GM12864 (cell line): Measurements from ENCODE around the gene CDKAL1.
"Not testable (repeated sequence)": the region's sequence is repeated elsewhere in the genome, so short reads cannot be mapped to it uniquely, and the experiment has no call there.

Experiments used
- DNase-seq: peaks from one replicate; pipeline ENCODE4 v3.0.0-alpha.2; 2011; ENCODE audit warnings: low read depth
- H3K4me3 ChIP-seq: 2 replicates; pipeline ENCODE4 v1.5.1; 2011; ENCODE audit warnings: mild to moderate bottlenecking, low read depth, low read length, control low read depth
- TF ChIP-seq, protein P1 (sequence below): IDR thresholded peaks from 2 replicates; pipeline ENCODE4 v1.5.1; 2011; ENCODE audit warnings: low read depth, mild to moderate bottlenecking, moderate library complexity, low read length, control low read depth, inconsistent platforms; ENCODE audit errors: missing control alignments

The CDKAL1 gene

DNA sequence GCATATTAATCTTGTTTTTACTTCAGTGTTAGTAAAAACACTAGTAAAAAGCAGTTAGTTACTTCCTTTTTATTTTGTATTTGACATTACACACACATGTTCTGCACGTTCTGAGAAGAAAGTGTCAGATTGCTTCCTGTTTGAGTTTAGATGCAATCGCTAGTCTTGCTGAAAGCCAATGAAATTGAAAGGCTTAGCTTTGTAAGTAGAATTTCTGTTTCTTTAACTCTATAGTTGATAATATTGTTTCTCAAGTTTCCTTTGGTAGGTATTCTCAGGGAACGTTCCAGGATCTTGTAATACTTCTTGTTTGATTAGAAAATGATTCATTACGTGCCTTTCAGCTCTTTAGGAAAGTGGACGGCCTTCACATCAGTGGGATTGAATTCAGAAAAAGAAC lies 55.0 kb downstream of the CDKAL1 start:
- H3K4me3 ChIP-seq: no peak overlapping the region
- no peak for DNase-seq
- TF ChIP-seq, protein P1, sequence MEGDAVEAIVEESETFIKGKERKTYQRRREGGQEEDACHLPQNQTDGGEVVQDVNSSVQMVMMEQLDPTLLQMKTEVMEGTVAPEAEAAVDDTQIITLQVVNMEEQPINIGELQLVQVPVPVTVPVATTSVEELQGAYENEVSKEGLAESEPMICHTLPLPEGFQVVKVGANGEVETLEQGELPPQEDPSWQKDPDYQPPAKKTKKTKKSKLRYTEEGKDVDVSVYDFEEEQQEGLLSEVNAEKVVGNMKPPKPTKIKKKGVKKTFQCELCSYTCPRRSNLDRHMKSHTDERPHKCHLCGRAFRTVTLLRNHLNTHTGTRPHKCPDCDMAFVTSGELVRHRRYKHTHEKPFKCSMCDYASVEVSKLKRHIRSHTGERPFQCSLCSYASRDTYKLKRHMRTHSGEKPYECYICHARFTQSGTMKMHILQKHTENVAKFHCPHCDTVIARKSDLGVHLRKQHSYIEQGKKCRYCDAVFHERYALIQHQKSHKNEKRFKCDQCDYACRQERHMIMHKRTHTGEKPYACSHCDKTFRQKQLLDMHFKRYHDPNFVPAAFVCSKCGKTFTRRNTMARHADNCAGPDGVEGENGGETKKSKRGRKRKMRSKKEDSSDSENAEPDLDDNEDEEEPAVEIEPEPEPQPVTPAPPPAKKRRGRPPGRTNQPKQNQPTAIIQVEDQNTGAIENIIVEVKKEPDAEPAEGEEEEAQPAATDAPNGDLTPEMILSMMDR: no peak

DNA sequence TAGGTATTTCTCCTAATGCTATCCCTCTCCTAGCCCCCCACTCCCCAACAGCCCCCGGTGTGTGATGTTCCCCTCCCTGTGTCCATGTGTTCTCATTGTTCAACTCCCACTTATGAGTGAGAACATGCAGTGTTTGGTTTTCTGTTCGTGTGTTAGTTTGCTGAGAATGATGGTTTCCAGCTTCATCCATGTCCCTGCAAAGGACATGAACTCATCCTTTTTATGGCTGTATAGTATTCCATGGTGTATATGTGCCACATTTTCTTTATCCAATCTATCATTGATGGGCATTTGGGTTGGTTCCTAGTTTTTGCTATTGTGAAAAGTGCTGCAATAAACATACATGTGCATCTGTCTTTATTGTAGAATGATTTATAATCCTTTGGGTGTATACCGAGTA lies 56.2 kb downstream of the CDKAL1 start:
- DNase-seq, H3K4me3 ChIP-seq: not testable (repeated sequence)

DNA sequence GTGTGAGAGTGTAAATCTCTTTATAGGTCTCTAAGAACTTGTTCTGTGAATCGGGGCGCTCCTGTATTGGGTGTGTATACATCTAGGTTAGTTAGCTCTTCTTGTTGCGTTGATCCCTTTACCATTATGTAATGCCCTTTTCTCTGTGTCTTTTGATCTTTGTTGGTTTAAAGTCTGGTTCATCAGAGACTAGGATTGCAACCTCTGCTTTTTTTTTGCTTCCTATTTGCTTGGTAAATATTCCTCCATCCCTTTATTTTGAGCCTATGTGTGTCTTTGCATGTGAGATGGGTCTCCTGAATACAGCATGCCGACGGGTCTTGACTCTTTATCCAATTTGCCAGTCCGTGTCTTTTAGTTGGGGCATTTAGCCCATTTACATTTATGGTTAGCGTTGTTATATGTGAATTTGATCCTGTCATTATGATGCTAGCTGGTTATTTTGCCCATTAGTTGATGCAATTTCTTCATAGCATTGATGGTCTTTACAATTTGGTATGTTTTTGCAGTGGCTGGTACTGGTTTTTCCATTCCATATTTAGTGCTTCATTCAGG lies 60.1 kb downstream of the CDKAL1 start:
- H3K4me3 ChIP-seq, DNase-seq: not testable (repeated sequence)

DNA sequence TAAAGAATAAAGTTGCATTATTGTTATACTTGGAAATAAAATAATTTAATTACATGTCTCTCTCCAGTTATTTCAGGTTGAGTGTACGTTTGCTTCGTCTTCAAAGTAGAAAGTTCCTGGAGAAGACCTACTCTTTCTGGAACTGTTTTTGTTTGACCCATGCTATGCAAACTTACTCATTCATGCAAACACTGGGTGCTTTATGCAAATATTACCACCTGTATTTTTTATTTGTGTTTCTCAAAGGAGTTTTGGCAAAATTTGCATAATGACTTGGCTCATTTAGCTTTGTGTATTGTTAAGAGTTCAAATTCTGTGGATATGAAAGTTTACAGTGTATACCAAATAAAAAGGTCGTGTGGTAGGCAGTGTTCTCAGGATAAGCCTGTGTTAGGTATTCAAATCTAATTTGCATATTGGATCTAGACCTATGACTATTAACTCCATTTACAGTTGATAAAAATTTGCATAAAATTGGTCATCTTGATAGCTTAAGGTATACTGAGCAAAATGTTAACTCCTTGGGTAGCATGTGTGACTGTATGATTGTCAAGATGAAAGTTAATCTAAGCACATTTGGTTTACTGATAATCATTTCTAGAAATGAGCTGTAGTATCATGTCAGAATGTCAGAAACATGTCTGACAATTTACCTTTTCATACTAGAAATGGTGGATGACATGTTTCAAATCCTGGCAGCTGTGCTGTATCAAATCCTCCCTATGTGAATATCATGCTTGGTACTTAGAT lies 65.2 kb downstream of the CDKAL1 start:
- TF ChIP-seq, protein P1: no peak
- no peak overlapping the region for H3K4me3 ChIP-seq
- DNase-seq: no peak

DNA sequence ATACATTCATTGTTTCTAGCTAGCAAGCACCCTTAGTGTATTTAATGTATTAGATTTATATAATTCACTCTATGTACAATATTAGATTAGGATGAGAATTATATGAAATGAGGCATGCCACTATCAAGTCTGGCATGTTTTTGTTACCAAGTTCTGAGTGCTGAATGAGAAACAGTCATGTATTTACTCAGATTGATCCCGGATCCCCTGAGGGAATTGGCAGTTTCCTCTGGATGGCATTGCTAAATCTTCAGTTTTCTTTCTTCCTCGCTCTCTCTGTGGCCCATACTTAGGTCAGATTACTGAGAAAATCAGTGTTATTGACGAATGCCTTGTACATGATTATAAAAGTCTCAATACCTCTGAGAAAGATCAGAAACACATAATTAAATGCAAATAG lies 66.6 kb downstream of the CDKAL1 start:
- H3K4me3 ChIP-seq: no peak overlapping the region
- TF ChIP-seq, protein P1: no peak
- DNase-seq: no peak

DNA sequence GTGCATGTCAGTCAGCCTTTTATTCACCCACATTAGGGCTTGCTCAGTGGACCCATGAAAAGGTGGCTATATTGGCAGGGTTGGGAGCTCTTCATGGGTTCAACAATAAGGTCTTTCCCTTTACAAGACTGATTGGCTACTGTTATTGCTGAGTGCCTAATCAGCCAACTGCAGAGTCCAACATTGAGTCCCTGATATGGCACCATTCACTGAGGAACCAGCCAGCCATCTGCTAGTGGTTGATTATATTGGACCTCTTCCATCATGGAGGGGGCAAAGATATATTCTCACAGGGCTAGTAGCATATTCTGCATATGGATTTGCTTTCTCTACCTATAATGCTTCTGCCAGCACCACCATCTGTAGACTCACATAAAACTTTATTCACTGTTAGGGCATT lies 69.9 kb downstream of the CDKAL1 start:
- no peak overlapping the region for H3K4me3 ChIP-seq
- TF ChIP-seq, protein P1: no peak
- no peak for DNase-seq

DNA sequence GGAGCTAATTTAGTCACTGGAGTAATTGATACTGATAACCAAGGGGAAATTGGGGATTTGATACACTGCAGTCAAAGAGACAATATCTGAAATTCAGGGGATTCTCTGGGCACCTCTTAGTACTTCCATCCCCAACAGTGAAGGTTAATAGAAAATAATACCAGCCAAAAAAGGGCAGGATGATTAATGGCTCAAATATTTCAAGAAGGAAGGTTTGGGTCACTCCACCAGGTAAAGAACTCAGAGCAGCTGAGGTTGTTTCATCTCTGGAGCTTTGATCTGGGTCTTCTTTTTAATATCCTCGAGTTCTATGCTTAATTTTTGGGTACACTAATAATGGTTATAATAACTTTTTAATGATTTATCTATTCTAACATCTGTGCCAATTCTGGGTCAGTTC lies 70.8 kb downstream of the CDKAL1 start:
- H3K4me3 ChIP-seq: no peak overlapping the region
- TF ChIP-seq, protein P1: no peak
- no peak for DNase-seq

DNA sequence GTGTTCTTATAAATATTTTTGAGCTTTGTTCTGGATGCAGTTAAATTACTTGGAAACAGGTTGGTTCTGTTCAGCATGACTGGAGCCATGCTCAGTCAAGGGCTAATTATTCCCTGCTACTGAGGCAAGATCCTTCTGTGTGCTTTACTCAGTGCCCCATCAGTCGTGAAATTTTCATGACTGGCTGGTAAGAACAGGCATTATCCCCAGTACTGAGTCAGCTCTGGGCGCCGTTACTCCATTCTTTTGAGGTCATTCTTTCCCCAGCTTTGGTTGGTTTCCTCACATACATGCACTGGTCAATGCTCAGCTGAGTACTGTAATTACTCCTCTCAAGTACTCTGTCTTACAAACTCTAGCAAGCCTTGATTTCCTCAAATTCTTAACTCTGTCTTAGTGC lies 71.3 kb downstream of the CDKAL1 start:
- no peak overlapping the region for H3K4me3 ChIP-seq
- no peak for DNase-seq
- TF ChIP-seq, protein P1: no peak
